ENCODE results near the gene CPNE6. TPM values are rescaled to one million over a fixed set of nuclear protein-coding genes. Genes with fewer than 3 reads are reported as not detected.
"Not testable (repeated sequence)": the region's sequence is repeated elsewhere in the genome, so short reads cannot be mapped to it uniquely, and the experiment has no call there.

Gene CPNE6
- total and polyA plus RNA-seq, 4 experiments from 2014 or later, result 0.04 TPM; not detected in 3

GRCh38 chr14:24049002-24049401 lies 22.4 kb upstream of the CPNE6 start:
- DNase-seq; POLR2A ChIA-PET (ENCODE audit: partially characterized antibody); H3K4me3 Mint-ChIP-seq; H3K4me3 ChIP-seq (ENCODE audit: low read length in 2 of 2); H3K27ac ChIP-seq (ENCODE audit: low read depth, low read length); H3K27ac Mint-ChIP-seq; H3K27me3 ChIP-seq (ENCODE audit: insufficient read depth, low read length); intact Hi-C loops (cut with micrococcal nuclease); H3K9me3 ChIP-seq (ENCODE audit: control insufficient read depth in 1 of 2, low read length in 2 of 2); H3K9me3 Mint-ChIP-seq; H3K36me3 Mint-ChIP-seq; H3K36me3 ChIP-seq (ENCODE audit: insufficient read depth, low read length): not testable (repeated sequence)
- CTCF ChIA-PET (ENCODE audit: partially characterized antibody), result interaction anchor here (1.0 to 1.1 kb wide), 2 partner anchors 8 to 9 kb away, joined by 3 read pairs; no protein-coding TSS in a partner anchor
- Mint-ChIP-seq H3K27me3 (peaks cover 11 to 12% of the 10 kb centered on the region in 2 donors), H3K4me1 (peaks cover 10 to 17% (median 14%) of the 10 kb centered on the region in 4 donors)
- peaks cover 14% of the 10 kb centered on the region for H3K4me1 ChIP-seq (ENCODE audit: insufficient read depth, low read length)

GRCh38 chr14:24050753-24051152 lies 20.6 kb upstream of the CPNE6 start:
- H3K36me3 ChIP-seq (ENCODE audit: insufficient read depth, low read length); H3K4me3 ChIP-seq (ENCODE audit: low read length in 2 of 2); DNase-seq; H3K27me3 ChIP-seq (ENCODE audit: insufficient read depth, low read length); H3K9me3 ChIP-seq (ENCODE audit: control insufficient read depth in 1 of 2, low read length in 2 of 2); H3K27ac ChIP-seq (ENCODE audit: low read depth, low read length); H3K27me3 Mint-ChIP-seq; H3K27ac Mint-ChIP-seq; H3K9me3 Mint-ChIP-seq; H3K36me3 Mint-ChIP-seq; intact Hi-C loops (cut with micrococcal nuclease): not testable (repeated sequence)
- peaks cover 14% of the 10 kb centered on the region for H3K4me1 ChIP-seq (ENCODE audit: insufficient read depth, low read length)
- H3K4me1 Mint-ChIP-seq, result peaks cover 10 to 17% (median 14%) of the 10 kb centered on the region in 4 donors
- POLR2A ChIA-PET (ENCODE audit: partially characterized antibody), result interaction anchor here (1.2 to 2.4 kb wide), 4 partner anchors 31 to 64 kb away, joined by 3 to 19 read pairs (median 10); partner anchors contain the start of genes DCAF11, NRL and PCK2
- CTCF ChIA-PET (ENCODE audit: partially characterized antibody), result interaction anchor here (0.9 to 17.4 kb wide), 3 partner anchors 42 to 105 kb away, joined by 3 to 475 read pairs (median 12); partner anchors contain the start of gene PCK2
- H3K4me3 Mint-ChIP-seq, result peak overlapping the region; percentile 54 to 92 (median 86)

- intact Hi-C loops (cut with micrococcal nuclease), result no loop called here
- ChIA-PET POLR2A (ENCODE audit: partially characterized antibody) (interaction anchor here (0.6 to 2.4 kb wide), 12 partner anchors 29 to 190 kb away, joined by 3 to 19 read pairs (median 3); partner anchors contain the start of genes DCAF11, NRL, PCK2 and PSME1), CTCF (ENCODE audit: partially characterized antibody) (interaction anchor here (1.0 to 17.4 kb wide), 5 partner anchors 10 to 59 kb away, joined by 3 to 475 read pairs (median 3); partner anchors contain the start of gene PCK2)
- Mint-ChIP-seq H3K27me3 (peaks cover 6 to 8% of the 10 kb centered on the region in 2 donors), H3K36me3 (no peaks in the 10 kb centered on the region), H3K27ac (peak overlapping the region in 2 of 7 donors; percentile 53 to 79), H3K9me3 (no peaks in the 10 kb centered on the region), H3K4me3 (peak overlapping the region; percentile 81 to 92 (median 88)), H3K4me1 (peaks cover 10 to 17% (median 14%) of the 10 kb centered on the region in 4 donors)
- Histone ChIP-seq H3K27me3 (ENCODE audit: insufficient read depth, low read length) (no peaks in the 10 kb centered on the region), H3K4me1 (ENCODE audit: insufficient read depth, low read length) (peaks cover 14% of the 10 kb centered on the region), H3K9me3 (ENCODE audit: control insufficient read depth in 1 of 2, low read length in 2 of 2) (no peaks in the 10 kb centered on the region), H3K27ac (ENCODE audit: low read depth, low read length) (peak overlapping the region; percentile 16), H3K4me3 (ENCODE audit: low read length in 2 of 2) (peak overlapping the region in 1 of 2 donors; percentile 76), H3K36me3 (ENCODE audit: insufficient read depth, low read length) (no peaks in the 10 kb centered on the region)
- DNase-seq, result no peak
Measured at GRCh38 chr14:24051176-24051788, 20.1 kb upstream of the CPNE6 start.

DNA sequence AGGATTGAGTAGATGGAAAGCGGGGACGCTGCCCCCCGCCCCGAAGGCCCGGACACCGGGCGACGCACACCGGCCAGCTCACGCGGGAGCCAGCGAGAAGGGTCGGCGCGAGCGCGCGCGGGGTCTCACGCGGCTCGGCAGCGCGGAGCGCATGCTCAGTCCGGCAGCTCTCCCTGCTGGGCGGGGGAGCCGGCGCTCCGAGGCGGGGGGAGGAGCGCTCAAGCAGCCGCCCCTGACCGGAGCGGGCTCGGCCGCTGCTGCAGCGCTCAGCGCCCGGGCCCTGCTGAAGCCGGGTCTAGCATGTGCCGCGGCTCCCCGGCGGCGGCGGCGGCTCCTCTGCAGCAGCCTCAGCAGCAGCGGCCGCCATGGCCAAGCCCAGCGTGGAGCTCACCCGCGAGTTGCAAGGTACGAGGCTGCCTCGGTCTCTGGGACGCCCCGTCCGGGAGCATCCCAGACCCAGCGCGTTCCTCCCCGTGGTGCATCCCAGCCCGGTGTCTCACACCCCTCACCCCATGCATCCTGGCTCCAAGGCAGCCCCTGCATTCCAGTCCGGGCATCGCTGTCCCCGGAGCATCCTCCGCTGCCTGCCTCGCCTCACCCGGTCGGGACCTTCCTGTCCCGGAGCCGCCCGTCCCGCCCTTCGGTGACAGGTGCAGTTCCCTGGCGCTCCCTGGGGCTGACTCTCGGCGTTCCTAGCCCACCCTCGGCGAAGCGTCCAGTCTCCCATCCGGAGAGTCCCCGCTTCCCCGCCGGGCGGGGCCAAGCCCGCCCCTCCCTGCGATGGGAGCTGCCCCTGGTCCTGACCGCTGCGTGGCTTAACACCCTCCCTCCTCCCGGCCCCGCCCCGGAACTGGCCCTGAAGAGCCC lies 19.3 kb upstream of the CPNE6 start, which contains the start of gene CARMIL3:
CARMIL3 (plus strand) TSS at position 221 of the 867 bp plus-strand sequence; CDS start at position 366, 145 bp downstream.
- Mint-ChIP-seq H3K4me1 (peaks cover 10 to 17% (median 14%) of the 10 kb centered on the region in 4 donors), H3K36me3 (no peaks in the 10 kb centered on the region), H3K27ac (peak within 1 kb of the TSS in 5 of 7 donors; percentile 14 to 81 (median 68)), H3K4me3 (peak within 1 kb of the TSS; percentile 83 to 92 (median 88)), H3K27me3 (peaks cover 6 to 8% of the 10 kb centered on the region in 2 donors), H3K9me3 (no peaks in the 10 kb centered on the region)
- Histone ChIP-seq H3K27me3 (ENCODE audit: insufficient read depth, low read length) (no peaks in the 10 kb centered on the region), H3K36me3 (ENCODE audit: insufficient read depth, low read length) (no peaks in the 10 kb centered on the region), H3K27ac (ENCODE audit: low read depth, low read length) (peak within 1 kb of the TSS; percentile 16), H3K9me3 (ENCODE audit: control insufficient read depth in 1 of 2, low read length in 2 of 2) (no peaks in the 10 kb centered on the region), H3K4me1 (ENCODE audit: insufficient read depth, low read length) (peaks cover 14% of the 10 kb centered on the region), H3K4me3 (ENCODE audit: low read length in 2 of 2) (peak within 1 kb of the TSS in 1 of 2 donors; percentile 76)
- intact Hi-C loops (cut with micrococcal nuclease), result loop anchor here (1.0 kb wide), 1 partner anchor 16 kb away; no protein-coding TSS in a partner anchor
- ChIA-PET POLR2A (ENCODE audit: partially characterized antibody) (interaction anchor here (0.6 to 2.4 kb wide), 12 partner anchors 29 to 190 kb away, joined by 3 to 19 read pairs (median 3); partner anchors contain the start of genes DCAF11, NRL, PCK2 and PSME1), CTCF (ENCODE audit: partially characterized antibody) (interaction anchor here (0.6 to 17.4 kb wide), 7 partner anchors 9 to 75 kb away, joined by 3 to 475 read pairs (median 3); partner anchors contain the start of genes DCAF11, NRL and PCK2)
- DNase-seq, result peak; percentile 50 to 58 (median 53)

GRCh38 chr14:24052656-24053547 lies 18.5 kb upstream of the CPNE6 start:
- peak overlapping the region in 4 of 7 donors; percentile 14 to 81 (median 72) for H3K27ac Mint-ChIP-seq
- Histone ChIP-seq H3K27me3 (ENCODE audit: insufficient read depth, low read length) (no peaks in the 10 kb centered on the region), H3K27ac (ENCODE audit: low read depth, low read length) (no peak overlapping the region), H3K4me1 (ENCODE audit: insufficient read depth, low read length) (peaks cover 14% of the 10 kb centered on the region), H3K36me3 (ENCODE audit: insufficient read depth, low read length) (no peaks in the 10 kb centered on the region), H3K4me3 (ENCODE audit: low read length in 2 of 2) (peak overlapping the region in 1 of 2 donors; percentile 76), H3K9me3 (ENCODE audit: control insufficient read depth in 1 of 2, low read length in 2 of 2) (no peaks in the 10 kb centered on the region)
- peak in 1 of 5 donors; percentile 64 for DNase-seq
- no peaks in the 10 kb centered on the region for H3K36me3 Mint-ChIP-seq
- no peaks in the 10 kb centered on the region for H3K9me3 Mint-ChIP-seq
- CTCF ChIA-PET (ENCODE audit: partially characterized antibody), result interaction anchor here (0.6 to 17.4 kb wide), 5 partner anchors 40 to 74 kb away, joined by 3 to 475 read pairs (median 12); partner anchors contain the start of genes DCAF11, NRL and PCK2
- H3K27me3 Mint-ChIP-seq, result peaks cover 6 to 8% of the 10 kb centered on the region in 2 donors
- peak overlapping the region; percentile 76 to 87 (median 82) for H3K4me3 Mint-ChIP-seq
- POLR2A ChIA-PET (ENCODE audit: partially characterized antibody), result interaction anchor here (1.0 to 2.4 kb wide), 8 partner anchors 28 to 83 kb away, joined by 3 to 19 read pairs (median 6); partner anchors contain the start of genes DCAF11, NRL, PCK2 and PSME1
- intact Hi-C loops (cut with micrococcal nuclease), result loop anchor here (1.0 kb wide), 1 partner anchor 17 kb away; no protein-coding TSS in a partner anchor
- H3K4me1 Mint-ChIP-seq, result peaks cover 10 to 17% (median 14%) of the 10 kb centered on the region in 4 donors
